ENCODE results near the gene ARHGAP24. TPM values are rescaled to one million over a fixed set of nuclear protein-coding genes. Genes with fewer than 3 reads are reported as not detected.

The ARHGAP24 gene
- total and polyA plus RNA-seq, 2 donors (not counting 1 experiment from before 2014, with no cell fraction given) = 48.4 to 141 TPM

DNA sequence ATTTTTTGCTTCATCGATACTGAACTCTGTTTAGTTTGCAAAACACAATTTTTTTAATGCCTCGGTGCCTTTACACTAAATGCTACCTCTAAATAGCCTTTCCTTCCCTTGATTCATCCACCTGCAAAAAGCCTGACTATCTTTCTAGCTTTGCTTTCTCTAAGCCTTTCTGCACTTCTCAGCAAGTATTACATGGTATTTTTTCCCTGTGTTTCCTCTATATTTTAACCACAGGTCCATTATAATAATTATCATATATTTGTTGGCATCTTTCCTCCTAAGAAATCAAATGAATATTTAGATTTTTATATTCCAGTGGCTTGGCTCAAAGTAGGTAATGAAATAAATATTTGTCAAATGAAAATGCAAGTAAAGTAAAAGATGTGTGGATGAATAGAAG lies 196.2 kb downstream of the ARHGAP24 start:
- WGBS (ENCODE audit: insufficient coverage) = 21% methylated on average over 2 of the region's 2 CpGs
- Mint-ChIP-seq H3K4me1 (peaks cover 70% of the 10 kb centered on the region), H3K9me3 (ENCODE audit: insufficient read depth) (peaks cover under 1% of the 10 kb centered on the region), H3K4me3 (no peak overlapping the region), H3K27me3 (no peaks in the 10 kb centered on the region), H3K27ac (peak overlapping the region; percentile 64)
- DNase-seq (no peak), ATAC-seq (ENCODE audit: low read depth) (no peak)
- CTCF ChIA-PET = interaction anchor here (1.1 to 1.7 kb wide), 2 partner anchors 11 to 76 kb away, joined by 3 to 6 read pairs; no protein-coding TSS in a partner anchor
- Histone ChIP-seq H3K9me3 (ENCODE audit: control extremely low read depth in 1 of 3, control insufficient read depth in 2 of 3, insufficient read depth in 1 of 3, low read length in 2 of 3) (peaks cover 0 to 12% (median 0%) of the 10 kb centered on the region in 3 donors), H3K4me2 (replicated peaks; ENCODE audit: low read depth, low read length, poor library complexity, severe bottlenecking) (peak overlapping the region; percentile 42), H3K36me3 (replicated peaks in 1 of 2; ENCODE audit: control extremely low read depth in 1 of 2, control insufficient read depth in 1 of 2, extremely low read depth in 1 of 2, insufficient read depth in 2 of 2, low read length in 1 of 2) (peaks cover 0 to 17% of the 10 kb centered on the region in 2 experiments), H3K4me1 (ENCODE audit: control insufficient read depth in 2 of 2, insufficient read depth in 2 of 2, low read length in 2 of 2) (peaks cover 66 to 67% of the 10 kb centered on the region in 2 donors), H4K20me1 (ENCODE audit: control insufficient read depth, insufficient read depth, low read length, poor library complexity, severe bottlenecking) (no peaks in the 10 kb centered on the region), H2AFZ (ENCODE audit: insufficient read depth, low read depth, low read length, poor library complexity, severe bottlenecking) (no peak overlapping the region), H3K27ac (ENCODE audit: low read length in 2 of 2) (peak overlapping the region in 1 of 2 donors; percentile 92), H3K79me2 (ENCODE audit: control insufficient read depth, insufficient read depth, low read length) (peaks cover 59% of the 10 kb centered on the region), H3K27me3 (replicated peaks in 1 of 4; ENCODE audit: control extremely low read depth in 1 of 4, control insufficient read depth in 3 of 4, insufficient read depth in 4 of 4, low read length in 3 of 4) (no peaks in the 10 kb centered on the region), H3K9ac (ENCODE audit: low read length) (no peak overlapping the region), H3K4me3 (ENCODE audit: control extremely low read depth in 1 of 5, extremely low read depth in 1 of 5, insufficient read depth in 1 of 5, low read depth in 2 of 5, low read length in 4 of 5) (peak overlapping the region in 1 of 5 experiments; percentile 15)
- TF ChIP-seq, protein P1, sequence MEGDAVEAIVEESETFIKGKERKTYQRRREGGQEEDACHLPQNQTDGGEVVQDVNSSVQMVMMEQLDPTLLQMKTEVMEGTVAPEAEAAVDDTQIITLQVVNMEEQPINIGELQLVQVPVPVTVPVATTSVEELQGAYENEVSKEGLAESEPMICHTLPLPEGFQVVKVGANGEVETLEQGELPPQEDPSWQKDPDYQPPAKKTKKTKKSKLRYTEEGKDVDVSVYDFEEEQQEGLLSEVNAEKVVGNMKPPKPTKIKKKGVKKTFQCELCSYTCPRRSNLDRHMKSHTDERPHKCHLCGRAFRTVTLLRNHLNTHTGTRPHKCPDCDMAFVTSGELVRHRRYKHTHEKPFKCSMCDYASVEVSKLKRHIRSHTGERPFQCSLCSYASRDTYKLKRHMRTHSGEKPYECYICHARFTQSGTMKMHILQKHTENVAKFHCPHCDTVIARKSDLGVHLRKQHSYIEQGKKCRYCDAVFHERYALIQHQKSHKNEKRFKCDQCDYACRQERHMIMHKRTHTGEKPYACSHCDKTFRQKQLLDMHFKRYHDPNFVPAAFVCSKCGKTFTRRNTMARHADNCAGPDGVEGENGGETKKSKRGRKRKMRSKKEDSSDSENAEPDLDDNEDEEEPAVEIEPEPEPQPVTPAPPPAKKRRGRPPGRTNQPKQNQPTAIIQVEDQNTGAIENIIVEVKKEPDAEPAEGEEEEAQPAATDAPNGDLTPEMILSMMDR (IDR thresholded peaks at IDR 0.05) = no peak
- no peak for TF ChIP-seq EZH2 (IDR thresholded peaks at IDR 0.05; ENCODE audit: borderline replicate concordance, insufficient read depth, low read depth, low read length, poor library complexity, severe bottlenecking)
- intact Hi-C loops (cut with micrococcal nuclease) = loop anchor here (5.0 kb wide), 1 partner anchor 56 kb away; no protein-coding TSS in a partner anchor
- POLR2A ChIA-PET = no interaction called here

DNA sequence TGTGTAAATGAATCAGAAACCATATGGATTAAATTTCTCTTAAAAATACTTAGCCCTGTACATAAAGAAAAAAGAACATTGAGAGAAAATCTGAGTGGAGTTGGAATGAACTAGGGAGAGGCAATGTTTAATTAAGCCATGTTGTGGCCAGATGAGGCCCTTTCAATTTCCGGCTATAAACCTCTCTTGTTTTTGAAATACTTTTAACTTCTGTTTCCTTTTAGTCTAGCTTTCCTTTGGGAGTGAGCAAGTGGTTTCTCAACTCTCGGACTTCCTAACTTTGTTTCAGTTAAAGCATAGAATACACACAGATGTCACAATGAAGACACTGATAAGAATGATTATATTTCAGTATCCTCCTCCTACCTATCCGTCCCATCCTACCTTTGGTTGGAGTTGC lies 197.2 kb downstream of the ARHGAP24 start:
- H2AFZ ChIP-seq (ENCODE audit: insufficient read depth, low read depth, low read length, poor library complexity, severe bottlenecking) = no peak overlapping the region
- peaks cover 69 to 72% of the 10 kb centered on the region in 2 donors for H3K4me1 ChIP-seq (ENCODE audit: control insufficient read depth in 2 of 2, insufficient read depth in 2 of 2, low read length in 2 of 2)
- H4K20me1 ChIP-seq (ENCODE audit: control insufficient read depth, insufficient read depth, low read length, poor library complexity, severe bottlenecking) = no peaks in the 10 kb centered on the region
- H3K4me2 ChIP-seq (replicated peaks; ENCODE audit: low read depth, low read length, poor library complexity, severe bottlenecking) = peak overlapping the region; percentile 42
- no peaks in the 10 kb centered on the region for H3K27me3 Mint-ChIP-seq
- no peak for ATAC-seq (ENCODE audit: low read depth)
- H3K79me2 ChIP-seq (ENCODE audit: control insufficient read depth, insufficient read depth, low read length) = peaks cover 59% of the 10 kb centered on the region
- whole genome bisulfite sequencing (ENCODE audit: insufficient coverage) = no CpG with 5 or more reads among the region's 3 CpGs
- H3K36me3 ChIP-seq (replicated peaks in 1 of 2; ENCODE audit: control extremely low read depth in 1 of 2, control insufficient read depth in 1 of 2, extremely low read depth in 1 of 2, insufficient read depth in 2 of 2, low read length in 1 of 2) = peaks cover 0 to 20% of the 10 kb centered on the region in 2 experiments
- H3K27me3 ChIP-seq (replicated peaks in 1 of 4; ENCODE audit: control extremely low read depth in 1 of 4, control insufficient read depth in 3 of 4, insufficient read depth in 4 of 4, low read length in 3 of 4) = no peaks in the 10 kb centered on the region
- peaks cover 0 to 5% (median 0%) of the 10 kb centered on the region in 3 donors for H3K9me3 ChIP-seq (ENCODE audit: control extremely low read depth in 1 of 3, control insufficient read depth in 2 of 3, insufficient read depth in 1 of 3, low read length in 2 of 3)
- intact Hi-C loops (cut with micrococcal nuclease) = loop anchor here (5.0 kb wide), 1 partner anchor 55 kb away; no protein-coding TSS in a partner anchor
- peak overlapping the region in 1 of 5 experiments; percentile 22 for H3K4me3 ChIP-seq (ENCODE audit: control extremely low read depth in 1 of 5, extremely low read depth in 1 of 5, insufficient read depth in 1 of 5, low read depth in 2 of 5, low read length in 4 of 5)
- CTCF ChIA-PET = interaction anchor here (1.1 to 1.7 kb wide), 3 partner anchors 10 to 75 kb away, joined by 3 to 8 read pairs (median 6); no protein-coding TSS in a partner anchor
- H3K27ac ChIP-seq (ENCODE audit: low read length in 2 of 2) = peak overlapping the region; percentile 42 to 65
- H3K27ac Mint-ChIP-seq = peak overlapping the region; percentile 51
- no peaks in the 10 kb centered on the region for H3K9me3 Mint-ChIP-seq (ENCODE audit: insufficient read depth)
- POLR2A ChIA-PET = no interaction called here
- no peak for TF ChIP-seq EZH2 (IDR thresholded peaks at IDR 0.05; ENCODE audit: borderline replicate concordance, insufficient read depth, low read depth, low read length, poor library complexity, severe bottlenecking)
- TF ChIP-seq, protein P1 (IDR thresholded peaks at IDR 0.05) = no peak
- DNase-seq = no peak
- H3K9ac ChIP-seq (ENCODE audit: low read length) = peak overlapping the region; percentile 26
- peaks cover 76% of the 10 kb centered on the region for H3K4me1 Mint-ChIP-seq
- peak overlapping the region; percentile 35 for H3K4me3 Mint-ChIP-seq
